Activated CD8-positive, alpha-beta memory T cell treated with anti-CD3 and anti-CD28 coated beads for 4 hours (primary cell): ENCODE data around the gene TAS1R2.

Source experiments
- DNase-seq, 2 donors: peaks; one replicate each; pipeline ENCODE4 v3.0.0-alpha.2; 2020; ENCODE audit warnings: low read depth in 2 of 2

TAS1R2 gene

GRCh38 chr1:18802231-18802630 lies 57.2 kb downstream of the TAS1R2 start:
- no peak for DNase-seq

GRCh38 chr1:18800258-18800657 lies 59.2 kb downstream of the TAS1R2 start:
- no peak for DNase-seq

- no peak for DNase-seq
Observed at GRCh38 chr1:18799454-18799853, 60.0 kb downstream of the TAS1R2 start.

DNA sequence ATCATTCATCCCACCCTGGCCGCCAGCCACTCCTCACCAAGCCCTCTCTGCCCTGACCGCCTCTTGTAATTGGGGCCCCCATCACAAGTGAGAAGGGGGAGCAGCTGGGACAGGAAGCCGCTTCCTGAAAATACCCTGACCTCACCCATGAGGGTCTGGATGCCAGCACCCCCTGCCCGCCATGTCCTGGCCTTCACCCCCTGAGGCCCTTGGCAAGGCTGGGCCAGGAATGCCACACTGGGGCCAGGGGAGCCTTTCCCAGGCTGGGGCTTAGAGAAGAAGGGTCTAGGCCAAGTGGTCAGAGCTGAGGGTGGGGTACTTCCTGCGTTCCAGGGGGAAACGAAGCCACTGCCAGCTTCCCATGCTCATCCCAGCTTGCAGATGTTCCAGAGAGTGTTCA lies 60.5 kb downstream of the TAS1R2 start:
- DNase-seq, result no peak

DNA sequence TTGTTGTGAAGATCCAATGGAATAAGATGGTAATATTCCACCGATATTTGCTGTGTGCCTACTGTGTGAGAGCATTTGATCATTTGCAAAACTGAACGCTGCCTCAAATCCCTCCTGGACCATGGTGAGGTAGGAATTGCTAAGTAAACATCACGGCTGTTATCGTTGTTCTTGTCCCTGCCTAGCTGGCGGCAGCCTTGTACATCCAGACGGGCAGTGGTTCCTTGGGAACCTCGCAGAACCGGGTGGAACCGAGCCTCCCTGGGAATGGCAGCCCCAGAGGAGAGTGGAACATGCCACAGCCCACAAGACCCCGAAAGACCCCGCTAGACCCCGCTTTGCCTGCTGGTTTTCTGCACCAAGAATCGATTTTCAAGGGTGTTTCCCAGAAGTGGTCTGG lies 60.9 kb downstream of the TAS1R2 start:
- no peak for DNase-seq

DNA sequence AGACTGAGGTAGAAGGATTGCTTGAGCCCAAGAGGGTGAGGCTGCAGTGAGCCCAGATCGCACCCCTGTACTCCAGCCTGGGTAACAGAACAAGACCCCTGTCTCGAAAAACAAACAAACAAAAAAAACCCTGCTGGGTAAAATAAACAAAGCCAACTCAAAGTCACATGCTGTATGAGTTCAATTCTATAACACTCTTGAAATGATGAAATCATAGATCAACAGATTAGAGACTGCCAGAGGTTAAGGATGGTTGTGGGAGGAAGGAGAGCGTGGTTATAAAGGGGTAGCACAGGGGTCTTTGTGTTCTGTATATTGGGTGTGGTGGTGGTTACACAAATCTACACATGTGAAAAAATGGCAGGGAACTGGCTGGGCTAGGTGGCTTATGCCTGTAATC lies 62.5 kb downstream of the TAS1R2 start:
- DNase-seq, result no peak

DNA sequence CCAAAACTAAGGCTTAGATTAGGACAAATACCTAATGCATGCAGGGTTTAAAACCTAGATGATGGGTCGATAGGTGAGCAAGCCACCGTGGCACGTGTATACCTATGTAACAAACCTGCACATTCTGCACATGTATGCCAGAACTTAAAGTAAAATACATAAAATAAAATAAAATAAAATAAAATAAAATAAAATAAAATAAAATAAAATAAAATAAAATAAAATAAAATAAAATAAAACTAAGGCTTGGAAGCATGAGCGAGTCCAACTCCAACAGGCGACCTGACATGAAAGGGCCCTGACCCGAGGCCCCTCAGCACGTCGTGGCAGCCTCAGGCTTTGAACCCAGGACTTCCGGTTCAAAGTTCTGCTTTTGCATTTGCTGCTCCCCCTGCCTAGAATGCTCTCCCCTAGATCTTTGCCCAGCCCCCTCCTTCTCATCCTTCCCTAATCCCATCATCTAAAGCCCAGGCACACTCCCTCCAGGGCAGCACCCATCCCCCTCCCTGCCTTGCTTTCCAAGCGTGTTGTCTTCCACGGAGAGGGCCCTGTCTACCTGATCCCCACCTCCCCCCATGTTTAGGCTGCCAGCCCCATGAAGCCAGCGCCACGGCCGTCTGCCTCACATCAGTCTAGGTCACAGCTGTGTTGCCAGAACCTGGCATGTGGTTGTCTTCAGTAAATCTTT lies 64.3 kb downstream of the TAS1R2 start:
- DNase-seq, result no peak

GRCh38 chr1:18794561-18794960 lies 64.9 kb downstream of the TAS1R2 start:
- no peak for DNase-seq

- DNase-seq, result no peak
Observed at GRCh38 chr1:18794051-18794450, 65.4 kb downstream of the TAS1R2 start.

GRCh38 chr1:18793164-18793563 lies 66.3 kb downstream of the TAS1R2 start:
- DNase-seq, result no peak

DNA sequence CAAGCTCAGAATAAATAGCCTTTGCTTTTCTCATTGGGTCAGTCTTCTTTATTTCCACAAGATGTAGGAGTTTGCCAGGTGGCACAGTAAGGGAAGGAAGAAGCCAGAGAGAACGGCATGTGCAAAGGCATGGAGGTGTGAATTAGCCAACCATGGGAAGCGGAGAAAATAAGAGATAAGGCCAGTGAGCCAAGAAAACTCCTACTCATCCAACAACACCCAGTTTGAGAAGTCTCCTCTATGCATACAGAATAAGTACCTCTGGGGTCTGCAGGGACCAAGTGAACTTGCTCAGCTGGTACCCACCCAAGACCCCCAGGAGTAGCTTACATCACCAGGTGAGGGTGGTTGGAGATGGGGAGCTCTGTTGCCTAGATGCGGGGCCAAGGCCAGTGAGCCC lies 66.7 kb downstream of the TAS1R2 start:
- DNase-seq, result no peak
